ENCODE data around the gene FASTK.
A peak's percentile ranks its signal among the peaks of the same experiment; 100 is the strongest.

The FASTK gene

GRCh38 chr7:151066273-151066974, 14.2 kb downstream of the FASTK start:
- Histone ChIP-seq H2AFZ (ENCODE audit: low read depth, low read length) (no peak overlapping the region), H3K9me3 (ENCODE audit: low read length) (no peaks in the 10 kb centered on the region), H3K36me3 (ENCODE audit: insufficient read depth, low read length) (peaks cover 62% of the 10 kb centered on the region), H3K27me3 (ENCODE audit: insufficient read depth, low read length) (no peaks in the 10 kb centered on the region), H3K4me1 (ENCODE audit: insufficient read depth, low read length) (peaks cover 1% of the 10 kb centered on the region), H3K4me3 (ENCODE audit: low read length) (no peak overlapping the region)

DNA sequence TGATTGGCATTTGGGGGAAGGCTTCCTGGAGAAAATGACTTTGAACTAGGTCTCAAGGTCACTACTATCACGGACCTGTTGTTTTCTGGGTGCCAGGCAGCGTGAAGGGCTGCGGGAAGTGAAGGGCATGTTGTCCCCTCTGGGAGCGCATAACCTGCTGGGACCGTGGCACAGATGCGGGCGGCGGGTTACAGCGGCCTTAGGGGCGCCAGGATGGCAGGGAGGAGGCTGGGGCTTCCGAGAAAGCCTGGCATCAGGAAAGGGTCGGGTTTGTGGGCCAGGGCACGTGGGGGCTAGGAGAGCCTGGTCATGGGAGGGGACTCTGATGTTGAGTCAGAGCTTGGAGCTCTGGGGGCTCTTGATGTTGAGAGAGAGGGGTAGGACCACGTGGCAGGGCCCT, 15.1 kb downstream of the FASTK start:
- Histone ChIP-seq H3K27me3 (ENCODE audit: insufficient read depth, low read length) (no peaks in the 10 kb centered on the region), H3K4me1 (ENCODE audit: insufficient read depth, low read length) (peaks cover 10% of the 10 kb centered on the region), H3K9me3 (ENCODE audit: low read length) (no peaks in the 10 kb centered on the region), H3K36me3 (ENCODE audit: insufficient read depth, low read length) (peaks cover 55% of the 10 kb centered on the region), H2AFZ (ENCODE audit: low read depth, low read length) (no peak overlapping the region), H3K4me3 (ENCODE audit: low read length) (no peak overlapping the region)

DNA sequence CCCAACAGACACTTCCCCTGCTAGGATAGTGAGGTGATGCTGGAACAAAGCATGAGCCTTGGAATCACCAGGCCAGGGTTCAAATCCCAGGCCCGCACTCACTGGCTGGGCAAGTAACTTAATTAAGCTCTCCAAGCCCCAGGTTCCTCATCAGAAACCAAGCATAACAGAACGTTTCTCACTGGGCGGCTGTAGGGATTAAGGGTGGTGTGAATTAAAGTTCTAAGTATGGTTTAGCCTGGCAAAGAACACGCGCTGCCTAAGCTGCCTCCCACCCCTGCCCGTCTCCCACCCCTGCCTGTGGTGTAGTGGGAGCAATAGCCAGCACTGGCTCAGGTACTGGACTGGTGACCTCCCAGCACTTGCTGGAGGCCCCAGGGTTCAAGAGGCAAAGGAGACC, 15.6 kb downstream of the FASTK start:
- Histone ChIP-seq H3K27me3 (ENCODE audit: insufficient read depth, low read length) (no peaks in the 10 kb centered on the region), H3K4me1 (ENCODE audit: insufficient read depth, low read length) (peaks cover 13% of the 10 kb centered on the region), H3K4me3 (ENCODE audit: low read length) (no peak overlapping the region), H3K9me3 (ENCODE audit: low read length) (no peaks in the 10 kb centered on the region), H2AFZ (ENCODE audit: low read depth, low read length) (no peak overlapping the region), H3K36me3 (ENCODE audit: insufficient read depth, low read length) (peaks cover 50% of the 10 kb centered on the region)

DNA sequence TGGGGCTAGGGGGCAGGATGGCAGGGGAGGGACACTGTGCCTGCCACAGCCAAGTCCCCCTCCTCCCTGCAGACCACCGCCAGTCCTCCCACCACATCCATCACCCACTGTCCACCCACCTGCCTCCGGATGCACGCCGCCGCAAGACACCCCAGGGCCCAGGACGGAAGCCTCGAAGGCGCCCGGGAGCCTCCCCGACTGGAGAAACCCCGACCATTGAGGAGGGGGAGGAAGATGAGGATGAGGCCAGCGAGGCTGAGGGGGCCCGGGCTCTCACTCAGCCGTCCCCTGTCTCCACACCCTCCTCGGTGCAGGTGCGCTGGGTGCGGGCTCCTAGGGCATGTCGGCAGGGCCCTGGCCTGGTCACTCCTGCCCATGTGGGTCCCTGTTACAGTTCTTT, 16.2 kb downstream of the FASTK start:
- Histone ChIP-seq H3K9me3 (ENCODE audit: low read length) (no peaks in the 10 kb centered on the region), H3K36me3 (ENCODE audit: insufficient read depth, low read length) (peaks cover 44% of the 10 kb centered on the region), H2AFZ (ENCODE audit: low read depth, low read length) (no peak overlapping the region), H3K27me3 (ENCODE audit: insufficient read depth, low read length) (no peaks in the 10 kb centered on the region), H3K4me1 (ENCODE audit: insufficient read depth, low read length) (peaks cover 13% of the 10 kb centered on the region), H3K4me3 (ENCODE audit: low read length) (no peak overlapping the region)

DNA sequence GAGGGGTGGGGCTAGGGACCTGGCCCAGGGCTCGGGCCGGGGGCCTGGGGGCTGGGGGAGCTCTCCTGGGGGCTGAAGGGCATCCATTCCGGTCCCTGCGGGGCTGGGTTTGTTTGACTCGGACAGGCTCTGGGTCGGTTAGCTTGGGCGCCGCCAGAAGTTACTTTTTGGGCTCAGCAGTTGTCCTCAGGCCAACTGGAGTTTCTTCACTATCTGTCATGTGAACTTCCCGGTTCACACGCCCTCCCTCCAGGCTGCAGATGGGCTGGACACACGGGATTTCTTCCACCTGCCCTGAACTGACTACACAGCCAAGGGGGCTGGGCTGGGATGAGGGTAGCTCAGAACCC, 17.4 kb downstream of the FASTK start:
- Histone ChIP-seq H3K36me3 (ENCODE audit: insufficient read depth, low read length) (peaks cover 36% of the 10 kb centered on the region), H3K4me3 (ENCODE audit: low read length) (no peak overlapping the region)

DNA sequence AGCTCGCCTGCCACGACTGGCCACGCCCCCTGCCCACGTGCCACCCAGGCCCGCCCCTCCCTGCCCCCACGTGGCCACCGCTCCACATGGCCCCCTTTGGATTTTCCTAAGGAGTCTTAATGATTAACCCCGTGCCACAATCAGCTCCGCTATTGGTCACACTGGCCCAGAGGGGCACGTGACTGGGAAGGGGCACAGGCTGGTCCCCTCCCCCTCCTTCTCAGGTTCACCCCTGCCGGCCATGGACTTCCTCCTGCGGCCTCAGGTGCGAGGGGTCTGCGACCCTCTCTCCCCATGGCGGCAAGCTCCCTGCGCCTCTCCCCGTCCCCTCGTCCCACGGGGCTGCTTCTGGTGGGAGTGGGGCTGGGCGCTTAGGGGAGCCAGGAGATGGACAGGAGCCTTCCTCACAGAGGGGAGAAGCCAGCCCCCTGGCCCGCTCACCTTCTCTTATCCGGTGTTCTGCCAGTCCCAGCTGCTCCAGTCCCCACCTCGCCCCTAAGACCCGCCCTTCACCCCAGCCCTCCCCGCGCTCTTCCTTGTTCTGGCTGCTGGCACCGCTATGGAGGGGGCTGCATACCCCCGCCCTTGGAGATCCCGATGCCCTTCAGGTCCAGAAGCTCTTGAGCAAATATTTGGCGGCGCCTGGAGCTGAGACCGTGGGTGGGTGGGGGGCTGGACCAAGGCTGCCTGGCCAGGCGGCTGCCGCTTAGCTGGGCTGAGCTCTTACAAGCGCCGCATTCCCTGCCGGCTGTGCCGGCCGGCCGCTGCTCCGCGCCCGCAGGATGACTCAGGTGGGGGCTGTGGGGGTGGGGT, 18.0 kb downstream of the FASTK start:
- H3K9me3 ChIP-seq (ENCODE audit: low read length) = no peaks in the 10 kb centered on the region
- no peak overlapping the region for H2AFZ ChIP-seq (ENCODE audit: low read depth, low read length)
- H3K4me1 ChIP-seq (ENCODE audit: insufficient read depth, low read length) = peaks cover 23% of the 10 kb centered on the region
- no peaks in the 10 kb centered on the region for H3K27me3 ChIP-seq (ENCODE audit: insufficient read depth, low read length)
- H3K4me3 ChIP-seq (ENCODE audit: low read length) = no peak overlapping the region
- H3K36me3 ChIP-seq (ENCODE audit: insufficient read depth, low read length) = peaks cover 32% of the 10 kb centered on the region

More for the DNA sequence above, 17.4 kb downstream of the FASTK start:
- no peak overlapping the region for H2AFZ ChIP-seq (ENCODE audit: low read depth, low read length)
- no peaks in the 10 kb centered on the region for H3K9me3 ChIP-seq (ENCODE audit: low read length)
- peaks cover 23% of the 10 kb centered on the region for H3K4me1 ChIP-seq (ENCODE audit: insufficient read depth, low read length)
- H3K27me3 ChIP-seq (ENCODE audit: insufficient read depth, low read length) = no peaks in the 10 kb centered on the region

DNA sequence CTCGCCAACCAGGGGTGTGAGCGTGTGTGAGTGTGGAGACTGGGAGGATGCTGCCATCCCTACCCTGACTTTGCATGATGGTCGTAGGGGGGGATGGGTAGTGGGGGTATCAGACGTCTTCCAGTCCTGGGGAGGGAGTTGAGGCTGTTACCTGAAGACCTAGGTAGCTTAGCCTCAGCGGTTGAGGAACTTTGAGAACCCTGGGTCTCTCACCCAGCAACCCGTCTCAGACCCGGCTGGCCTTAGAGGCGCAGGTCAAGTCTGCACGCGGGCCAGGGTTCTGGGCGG, 18.6 kb downstream of the FASTK start:
- H3K4me3 ChIP-seq (ENCODE audit: low read length) = no peak overlapping the region

DNA sequence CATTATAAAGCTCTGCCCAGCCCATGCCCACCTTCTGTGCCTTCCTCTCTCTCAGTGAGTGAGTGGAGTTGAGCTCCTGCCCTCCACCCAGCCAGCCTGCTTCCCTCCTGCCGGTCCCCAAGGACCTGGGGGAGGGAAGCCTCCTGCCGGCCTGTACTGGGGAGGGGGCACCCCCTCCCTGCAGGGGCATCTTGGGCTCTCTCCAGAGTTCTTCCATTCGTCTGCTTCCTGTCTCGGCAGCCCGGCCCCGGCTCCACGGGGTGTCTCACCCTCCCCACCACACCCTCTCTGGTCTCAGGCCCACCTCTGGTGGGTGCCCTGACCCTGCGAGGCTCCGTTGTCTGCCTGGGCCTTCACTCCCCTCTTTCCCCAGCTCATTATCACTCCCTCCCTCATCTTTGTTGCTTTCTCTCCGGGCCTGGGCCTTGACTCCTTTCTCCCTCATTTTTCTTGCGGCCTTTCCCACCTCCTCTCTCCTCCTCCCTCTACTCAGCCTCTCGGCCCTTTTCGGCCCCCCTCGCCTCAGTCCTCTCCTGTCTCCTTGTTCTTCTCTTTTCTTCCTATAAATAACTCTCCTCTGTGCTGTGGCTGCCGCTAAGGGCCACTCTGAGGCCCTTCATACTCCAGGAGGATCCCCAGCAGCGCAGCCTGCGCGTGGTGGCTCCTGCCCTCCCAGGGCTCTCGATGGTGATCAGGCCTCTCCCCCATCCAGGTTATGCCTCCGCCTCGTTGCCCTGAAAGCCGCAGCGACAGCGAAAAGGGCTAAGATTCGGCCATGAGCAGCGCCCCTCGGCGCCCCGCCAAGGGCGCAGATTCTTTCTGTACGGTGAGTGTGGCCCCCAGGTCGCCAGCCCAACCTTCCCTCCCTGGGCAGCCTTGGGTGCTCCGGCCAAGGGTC, 19.1 kb downstream of the FASTK start:
- Histone ChIP-seq H3K36me3 (ENCODE audit: insufficient read depth, low read length) (peaks cover 21% of the 10 kb centered on the region), H3K27me3 (ENCODE audit: insufficient read depth, low read length) (no peaks in the 10 kb centered on the region), H3K4me3 (ENCODE audit: low read length) (no peak overlapping the region), H2AFZ (ENCODE audit: low read depth, low read length) (no peak overlapping the region), H3K9me3 (ENCODE audit: low read length) (no peaks in the 10 kb centered on the region), H3K4me1 (ENCODE audit: insufficient read depth, low read length) (peaks cover 29% of the 10 kb centered on the region)

More for the DNA sequence above, 18.6 kb downstream of the FASTK start:
- Histone ChIP-seq H3K4me1 (ENCODE audit: insufficient read depth, low read length) (peaks cover 25% of the 10 kb centered on the region), H3K9me3 (ENCODE audit: low read length) (no peaks in the 10 kb centered on the region), H3K27me3 (ENCODE audit: insufficient read depth, low read length) (no peaks in the 10 kb centered on the region), H3K36me3 (ENCODE audit: insufficient read depth, low read length) (peaks cover 27% of the 10 kb centered on the region), H2AFZ (ENCODE audit: low read depth, low read length) (no peak overlapping the region)

GRCh38 chr7:151060416-151061212, 20.0 kb downstream of the FASTK start:
- Histone ChIP-seq H3K27me3 (ENCODE audit: insufficient read depth, low read length) (no peaks in the 10 kb centered on the region), H2AFZ (ENCODE audit: low read depth, low read length) (peak overlapping the region; percentile 35), H3K4me1 (ENCODE audit: insufficient read depth, low read length) (peaks cover 29% of the 10 kb centered on the region), H3K36me3 (ENCODE audit: insufficient read depth, low read length) (peaks cover 13% of the 10 kb centered on the region), H3K4me3 (ENCODE audit: low read length) (peak overlapping the region; percentile 79), H3K9me3 (ENCODE audit: low read length) (no peaks in the 10 kb centered on the region)

- no peaks in the 10 kb centered on the region for H3K9me3 ChIP-seq (ENCODE audit: low read length)
- H3K36me3 ChIP-seq (ENCODE audit: insufficient read depth, low read length) = peaks cover 8% of the 10 kb centered on the region
- H2AFZ ChIP-seq (ENCODE audit: low read depth, low read length) = peak overlapping the region; percentile 35
- peaks cover 29% of the 10 kb centered on the region for H3K4me1 ChIP-seq (ENCODE audit: insufficient read depth, low read length)
- H3K4me3 ChIP-seq (ENCODE audit: low read length) = peak overlapping the region; percentile 79
- H3K27me3 ChIP-seq (ENCODE audit: insufficient read depth, low read length) = no peaks in the 10 kb centered on the region
Observed at GRCh38 chr7:151060113-151060415, 20.5 kb downstream of the FASTK start.

- no peaks in the 10 kb centered on the region for H3K27me3 ChIP-seq (ENCODE audit: insufficient read depth, low read length)
- peak within 1 kb of the TSS; percentile 35 for H2AFZ ChIP-seq (ENCODE audit: low read depth, low read length)
- H3K4me1 ChIP-seq (ENCODE audit: insufficient read depth, low read length) = peaks cover 29% of the 10 kb centered on the region
- peaks cover 3% of the 10 kb centered on the region for H3K36me3 ChIP-seq (ENCODE audit: insufficient read depth, low read length)
- peak within 1 kb of the TSS; percentile 79 for H3K4me3 ChIP-seq (ENCODE audit: low read length)
- H3K9me3 ChIP-seq (ENCODE audit: low read length) = no peaks in the 10 kb centered on the region
Observed at GRCh38 chr7:151059367-151060112, 21.1 kb downstream of the FASTK start, which contains the start of gene SLC4A2. SLC4A2 (plus strand) TSS chr7:151059589; CDS start chr7:151061988, 2,399 bp downstream.

GRCh38 chr7:151058781-151059366, 21.7 kb downstream of the FASTK start:
- no peaks in the 10 kb centered on the region for H3K27me3 ChIP-seq (ENCODE audit: insufficient read depth, low read length)
- H3K4me1 ChIP-seq (ENCODE audit: insufficient read depth, low read length) = peaks cover 29% of the 10 kb centered on the region
- peak overlapping the region; percentile 35 for H2AFZ ChIP-seq (ENCODE audit: low read depth, low read length)
- no peaks in the 10 kb centered on the region for H3K36me3 ChIP-seq (ENCODE audit: insufficient read depth, low read length)
- peak overlapping the region; percentile 79 for H3K4me3 ChIP-seq (ENCODE audit: low read length)
- no peaks in the 10 kb centered on the region for H3K9me3 ChIP-seq (ENCODE audit: low read length)

Measured in neuron (in vitro differentiated cells).